Endometrium (tissue), 2 donors: Measurements from ENCODE around the gene DDX54.

Experiments used
- FAIRE-seq: peaks from 2 replicates; lab custom pipeline; 2012; peaks lifted over from hg19 to GRCh38; lab: Jason Lieb, UNC
- donor health status: control.
- donor health status: control.

DDX54 gene

GRCh38 chr12:113190761-113191160 is 5.5 kb upstream of the DDX54 start:
- FAIRE-seq: no peak

GRCh38 chr12:113189361-113189760 is 4.1 kb upstream of the DDX54 start:
- no peak for FAIRE-seq

DNA sequence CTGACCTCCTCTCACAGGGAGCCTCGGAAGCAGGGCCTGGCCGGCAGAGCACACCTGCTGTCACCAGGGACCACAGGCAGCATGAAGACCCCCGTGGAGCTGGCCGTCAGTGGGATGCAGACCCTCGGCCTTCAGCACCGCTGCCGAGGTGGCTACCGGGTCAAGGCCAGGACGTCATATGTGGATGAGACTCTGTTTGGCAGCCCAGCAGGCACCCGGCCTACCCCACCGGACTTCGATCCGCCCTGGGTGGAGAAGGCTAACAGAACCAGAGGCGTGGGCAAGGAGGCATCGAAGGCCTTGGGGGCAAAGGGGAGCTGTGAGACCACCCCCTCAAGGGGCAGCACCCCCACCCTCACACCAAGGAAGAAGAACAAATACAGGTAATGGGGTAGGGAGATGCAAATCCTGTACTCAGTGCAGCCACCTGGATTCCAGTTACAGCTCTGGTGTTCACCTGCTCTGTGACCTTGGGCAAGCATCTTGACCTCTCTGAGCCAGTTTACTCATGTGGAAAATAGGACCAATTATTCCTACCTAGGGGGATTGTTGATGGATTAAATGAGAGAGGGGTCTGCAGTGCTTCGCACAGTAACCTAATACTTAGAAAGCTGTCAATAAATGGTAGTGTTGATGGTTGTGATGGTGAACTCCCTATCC is 1.5 kb upstream of the DDX54 start:
- FAIRE-seq: no peak

GRCh38 chr12:113186033-113186365 is 721 bp upstream of the DDX54 start:
- FAIRE-seq: no peak

- FAIRE-seq: no peak
These were observed 438 bp downstream of the DDX54 start for GRCh38 chr12:113184900-113185179.

- no peak for FAIRE-seq
These were observed 979 bp downstream of the DDX54 start for GRCh38 chr12:113184098-113184899.

- FAIRE-seq: no peak
These were observed 2.2 kb downstream of the DDX54 start for GRCh38 chr12:113183030-113183589.

DNA sequence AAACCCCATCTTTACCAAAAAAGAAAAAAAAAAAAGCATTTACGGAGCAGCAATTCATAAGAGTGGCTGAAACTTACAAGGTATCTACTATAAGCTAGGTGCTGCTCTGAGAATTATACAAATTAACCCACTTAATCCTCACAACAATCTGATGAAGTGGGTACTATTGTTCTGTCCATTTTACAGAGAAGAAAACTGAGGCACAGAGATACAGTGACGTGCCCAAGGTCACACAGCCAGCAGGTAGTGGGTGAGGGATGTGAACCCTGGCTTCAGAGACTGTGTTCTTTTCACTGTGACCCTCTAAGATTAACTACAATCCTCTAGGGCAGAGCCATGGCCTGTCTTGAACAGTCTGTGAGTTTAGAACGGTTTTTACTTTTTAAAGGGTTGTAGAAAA is 3.3 kb downstream of the DDX54 start:
- FAIRE-seq: no peak

DNA sequence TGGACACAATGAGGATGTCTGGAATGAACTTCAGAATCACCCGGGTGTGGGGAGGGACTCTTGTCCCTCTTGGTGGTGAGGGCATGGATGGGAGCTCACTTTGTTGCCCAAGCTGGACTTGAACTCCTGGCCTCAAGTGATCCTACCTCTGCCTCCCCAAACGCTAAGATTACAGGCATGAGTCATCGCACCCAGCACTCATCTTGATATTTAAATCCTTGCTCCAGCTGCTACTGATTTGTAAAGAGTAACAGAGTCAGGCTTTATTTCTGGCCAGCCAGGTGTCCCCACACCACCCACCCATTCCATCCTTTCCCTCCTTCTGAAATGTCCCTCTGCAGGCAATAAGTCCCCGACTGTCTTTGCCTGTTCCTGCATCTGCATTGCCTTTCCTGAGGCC is 4.9 kb downstream of the DDX54 start:
- FAIRE-seq: no peak

DNA sequence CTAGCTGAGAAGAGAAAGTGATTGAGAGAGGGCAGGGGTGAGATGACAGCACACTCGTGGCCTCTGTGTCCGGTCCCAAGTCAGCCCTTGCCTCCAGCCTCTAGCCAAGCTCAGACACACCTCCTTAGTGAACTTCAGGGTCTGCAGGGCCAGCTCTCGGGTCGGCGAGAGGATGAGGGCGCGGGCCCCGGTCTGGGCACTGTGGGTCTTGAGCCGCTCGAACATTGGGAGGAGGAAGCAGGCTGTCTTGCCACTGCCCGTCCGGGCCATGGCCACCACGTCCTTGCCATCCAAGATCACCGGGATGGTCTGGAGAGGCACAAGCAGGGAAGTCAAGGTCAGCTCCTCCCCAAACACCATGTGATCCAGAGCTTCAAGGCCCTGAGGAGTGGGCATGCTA is 6.3 kb downstream of the DDX54 start:
- FAIRE-seq: no peak

DNA sequence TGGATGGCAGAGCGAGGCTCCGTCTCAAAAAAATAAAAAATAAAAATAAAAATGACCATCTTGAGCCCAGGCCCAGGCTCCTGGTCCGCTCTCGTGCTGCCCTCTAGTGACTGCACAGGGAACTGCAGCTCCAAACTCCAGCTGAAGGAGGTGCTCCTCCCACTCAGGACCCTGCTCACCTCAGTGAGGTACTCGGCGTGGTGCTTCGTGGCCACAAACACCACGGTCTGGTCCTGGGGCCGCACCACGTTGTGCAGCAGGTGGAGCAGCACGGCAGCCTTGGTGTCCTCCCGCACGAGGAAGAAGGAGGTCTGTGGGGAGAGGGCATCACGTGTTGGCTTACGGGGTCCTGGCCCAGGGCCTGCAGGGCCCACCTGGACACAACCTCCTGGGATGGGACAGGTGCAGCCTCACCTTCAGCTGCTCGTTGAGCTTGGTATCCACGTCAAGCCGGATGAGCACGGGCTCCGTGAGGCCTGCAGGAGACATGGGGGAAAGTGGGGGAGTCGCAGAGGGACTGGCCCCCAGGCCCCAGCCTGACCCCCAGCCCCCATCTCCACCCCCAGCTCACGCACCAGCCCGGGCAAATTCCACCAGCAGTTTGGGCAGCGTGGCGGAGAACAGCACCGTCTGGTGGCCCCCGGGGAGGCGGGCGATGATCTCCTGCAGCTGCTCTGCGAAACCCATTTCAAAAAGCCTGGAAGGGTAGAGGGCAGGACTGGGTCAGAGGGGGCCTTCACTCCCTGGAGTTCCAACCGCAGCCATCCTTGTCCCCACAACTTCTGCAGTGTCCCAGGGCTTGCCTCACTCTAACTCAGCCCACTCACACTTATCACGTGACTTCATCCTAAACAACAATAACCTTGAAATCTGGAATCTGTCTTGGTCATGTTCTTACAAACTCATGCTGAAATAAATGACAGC is 10.6 kb downstream of the DDX54 start:
- FAIRE-seq: no peak

- no peak for FAIRE-seq
These were observed 12.1 kb downstream of the DDX54 start for GRCh38 chr12:113173081-113173698.

DNA sequence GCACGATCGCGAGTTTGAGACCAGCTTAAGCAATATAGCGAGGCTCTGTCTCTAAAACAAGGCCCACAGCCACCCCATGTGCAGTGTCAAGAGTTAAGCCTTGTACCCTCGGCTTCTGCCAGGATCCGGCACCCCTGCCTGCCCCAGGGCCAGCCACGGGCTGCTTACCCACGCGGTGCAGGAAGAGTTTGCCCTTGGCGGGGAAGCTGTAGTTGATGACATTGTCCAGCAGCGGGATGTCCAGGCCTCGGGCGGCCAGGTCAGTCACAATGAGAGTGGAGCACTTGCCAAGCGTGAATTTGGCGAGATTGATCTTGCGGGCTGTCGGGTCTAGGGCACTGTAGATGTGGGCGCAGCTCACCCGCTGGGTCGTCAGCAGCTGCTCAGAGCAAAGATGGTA is 13.1 kb downstream of the DDX54 start:
- FAIRE-seq: no peak

DNA sequence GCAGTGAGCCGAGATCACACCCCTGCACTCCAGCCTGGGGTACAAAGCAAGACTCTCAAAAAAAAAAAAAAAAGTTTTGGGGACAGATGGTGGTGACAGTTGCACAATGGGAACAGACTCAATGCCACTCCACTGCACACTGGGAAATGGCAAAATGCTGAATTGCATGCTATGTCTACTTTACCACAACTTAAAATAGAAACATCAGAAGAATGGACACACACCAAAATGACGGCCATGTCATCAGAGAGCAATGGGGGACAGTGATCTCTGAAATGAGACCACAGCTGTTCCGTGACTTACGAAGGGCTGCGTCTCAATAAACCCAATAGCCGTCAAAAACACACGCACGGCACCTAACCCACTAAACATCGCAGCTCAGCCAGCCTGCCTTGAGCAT is 13.7 kb downstream of the DDX54 start:
- no peak for FAIRE-seq

GRCh38 chr12:113170926-113171325 is 14.4 kb downstream of the DDX54 start:
- FAIRE-seq: no peak

DNA sequence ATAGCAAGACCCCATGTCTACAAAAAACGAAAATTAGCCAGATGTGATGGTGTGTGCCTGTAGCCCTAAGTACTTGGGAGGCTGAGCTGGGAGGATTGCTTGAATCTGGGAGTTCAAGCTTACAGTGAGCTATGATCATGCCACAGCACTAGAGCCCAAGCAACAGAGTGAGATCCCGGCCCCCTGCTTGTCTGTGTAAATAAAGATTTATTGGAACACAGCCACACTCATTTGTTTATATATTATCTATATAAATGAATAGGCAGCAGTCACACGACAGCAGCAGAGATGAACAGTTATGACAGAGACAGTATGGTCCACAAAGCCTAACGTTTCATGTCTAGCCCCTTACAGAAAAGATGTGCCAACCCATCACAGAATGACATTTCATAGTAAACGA is 14.8 kb downstream of the DDX54 start:
- no peak for FAIRE-seq

DNA sequence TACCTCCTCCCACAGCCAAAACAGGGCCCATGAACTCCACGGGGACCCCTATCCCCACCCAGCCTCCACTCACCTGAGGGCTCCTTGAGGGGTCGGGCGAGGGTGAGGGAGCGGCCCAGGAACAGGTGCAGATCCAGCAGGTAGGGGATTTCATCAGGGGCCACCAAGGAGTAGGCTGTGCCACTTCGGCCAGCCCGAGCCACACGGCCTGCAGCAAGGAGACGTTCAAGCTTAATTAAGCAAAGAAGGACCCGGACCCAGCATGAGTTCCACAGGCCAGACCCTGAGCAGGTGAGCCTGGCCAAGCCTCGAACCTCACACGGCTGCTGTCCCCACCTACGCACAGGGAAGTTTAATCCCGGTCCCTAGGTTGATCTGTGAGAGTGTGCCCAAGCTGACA is 15.6 kb downstream of the DDX54 start:
- no peak for FAIRE-seq

- FAIRE-seq: no peak
These were observed 17.4 kb downstream of the DDX54 start for GRCh38 chr12:113167868-113168267.

GRCh38 chr12:113165521-113166450 is 19.5 kb downstream of the DDX54 start:
- no peak for FAIRE-seq

DNA sequence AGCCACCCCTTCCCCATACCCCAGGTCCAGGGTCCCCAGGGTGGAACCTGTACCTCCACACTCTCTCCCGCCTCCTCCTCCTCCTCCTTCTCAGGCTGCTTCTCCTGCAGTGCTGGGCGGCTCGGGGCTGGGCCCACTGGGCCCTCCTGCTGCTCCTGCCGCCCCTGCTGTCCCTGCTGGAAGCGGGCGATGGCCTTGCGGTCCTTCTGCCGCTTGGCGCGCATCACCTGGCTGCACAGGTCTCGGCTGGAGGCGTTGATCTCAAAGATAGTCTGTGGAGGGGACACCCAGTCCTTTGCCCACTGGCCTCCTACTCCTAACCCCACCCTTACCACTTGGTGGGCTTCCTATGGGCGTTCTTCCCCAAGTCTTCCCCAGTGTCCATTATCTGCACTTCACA is 21.3 kb downstream of the DDX54 start:
- no peak for FAIRE-seq

GRCh38 chr12:113163030-113163360 is 22.3 kb downstream of the DDX54 start:
- FAIRE-seq: no peak
